Epidermal melanocyte (primary cell): ENCODE data around the gene HSPBP1.
"Not testable (repeated sequence)": the region's sequence is repeated elsewhere in the genome, so short reads cannot be mapped to it uniquely, and the experiment has no call there.

Experiments used
- DNase-seq: peaks from one replicate; pipeline ENCODE4 v3.0.0; 2011; ENCODE audit warnings: low spot score; ENCODE audit not compliant: insufficient read length

The HSPBP1 gene

GRCh38 chr19:55279770-55280643, at the start of gene HSPBP1:
HSPBP1 (minus strand) TSS chr19:55280110; CDS start chr19:55279608, 502 bp downstream.
- peak; percentile 85 for DNase-seq

- not testable (repeated sequence) for DNase-seq
These were observed 48.9 kb upstream of the HSPBP1 start for GRCh38 chr19:55328774-55329318.

GRCh38 chr19:55325172-55325571, 45.3 kb upstream of the HSPBP1 start, which contains the start of gene TMEM150B:
TMEM150B (minus strand) TSS chr19:55325341; CDS start chr19:55321036, 4,305 bp downstream.
- DNase-seq: no peak

- DNase-seq: no peak
These were observed 44.8 kb upstream of the HSPBP1 start for GRCh38 chr19:55324662-55325061.

- no peak for DNase-seq
These were observed 42.4 kb upstream of the HSPBP1 start for GRCh38 chr19:55322204-55322885.

- no peak for DNase-seq
These were observed 41.7 kb upstream of the HSPBP1 start for GRCh38 chr19:55321466-55322137.

GRCh38 chr19:55320844-55321419, 41.0 kb upstream of the HSPBP1 start:
- DNase-seq: no peak

- peak; percentile 83 for DNase-seq
These were observed 39.9 kb upstream of the HSPBP1 start for GRCh38 chr19:55319785-55320184.

GRCh38 chr19:55316646-55317045, 36.7 kb upstream of the HSPBP1 start:
- peak; percentile 8 for DNase-seq

- DNase-seq: no peak
These were observed 36.1 kb upstream of the HSPBP1 start for GRCh38 chr19:55315956-55316525.

GRCh38 chr19:55314396-55314795, 34.5 kb upstream of the HSPBP1 start:
- no peak for DNase-seq

GRCh38 chr19:55312621-55313512, 33.0 kb upstream of the HSPBP1 start:
- no peak for DNase-seq

- no peak for DNase-seq
These were observed 31.9 kb upstream of the HSPBP1 start for GRCh38 chr19:55311797-55312196.

- DNase-seq: no peak
These were observed 31.5 kb upstream of the HSPBP1 start for GRCh38 chr19:55311397-55311796.

- no peak for DNase-seq
These were observed 30.6 kb upstream of the HSPBP1 start for GRCh38 chr19:55310498-55310897.

GRCh38 chr19:55309448-55309847, 29.5 kb upstream of the HSPBP1 start:
- DNase-seq: no peak

GRCh38 chr19:55308281-55308680, 28.4 kb upstream of the HSPBP1 start:
- DNase-seq: peak; percentile 3

- DNase-seq: peak; percentile 2
These were observed 26.8 kb upstream of the HSPBP1 start for GRCh38 chr19:55306712-55307111.

- peak; percentile 4 for DNase-seq
These were observed 26.2 kb upstream of the HSPBP1 start for GRCh38 chr19:55305983-55306562.
